ENCODE results near the gene TAGLN2.

The TAGLN2 gene

DNA sequence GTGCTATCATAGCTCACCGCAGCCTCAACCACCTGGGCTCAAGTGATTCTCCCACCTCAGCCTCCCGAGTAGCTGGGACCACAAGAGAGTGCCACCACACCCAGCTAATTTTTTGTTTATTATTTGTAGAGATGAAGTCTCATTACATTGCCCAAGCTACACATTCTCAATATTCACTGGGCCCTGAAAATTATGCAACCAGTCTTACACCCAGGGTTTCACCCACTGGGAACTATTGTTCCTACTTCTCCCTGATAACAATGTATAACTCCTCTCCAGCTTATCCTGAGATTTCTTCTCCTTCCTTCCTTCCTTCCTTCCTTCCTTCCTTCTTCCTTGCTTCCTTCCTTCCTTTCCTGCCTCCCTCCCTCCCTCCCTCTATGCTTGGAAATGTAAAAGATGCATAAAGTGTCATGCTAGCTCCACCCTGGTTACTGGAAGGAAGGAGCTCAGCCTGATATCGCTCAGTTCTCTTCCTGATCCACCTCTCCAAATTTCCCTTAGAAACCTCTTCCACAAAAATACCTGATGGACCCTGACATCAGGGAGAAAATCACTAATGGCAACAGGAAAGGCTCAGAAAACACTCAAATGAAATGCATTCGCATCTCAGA lies 51.7 kb downstream of the TAGLN2 start:
- TF ChIP-seq, protein P1, sequence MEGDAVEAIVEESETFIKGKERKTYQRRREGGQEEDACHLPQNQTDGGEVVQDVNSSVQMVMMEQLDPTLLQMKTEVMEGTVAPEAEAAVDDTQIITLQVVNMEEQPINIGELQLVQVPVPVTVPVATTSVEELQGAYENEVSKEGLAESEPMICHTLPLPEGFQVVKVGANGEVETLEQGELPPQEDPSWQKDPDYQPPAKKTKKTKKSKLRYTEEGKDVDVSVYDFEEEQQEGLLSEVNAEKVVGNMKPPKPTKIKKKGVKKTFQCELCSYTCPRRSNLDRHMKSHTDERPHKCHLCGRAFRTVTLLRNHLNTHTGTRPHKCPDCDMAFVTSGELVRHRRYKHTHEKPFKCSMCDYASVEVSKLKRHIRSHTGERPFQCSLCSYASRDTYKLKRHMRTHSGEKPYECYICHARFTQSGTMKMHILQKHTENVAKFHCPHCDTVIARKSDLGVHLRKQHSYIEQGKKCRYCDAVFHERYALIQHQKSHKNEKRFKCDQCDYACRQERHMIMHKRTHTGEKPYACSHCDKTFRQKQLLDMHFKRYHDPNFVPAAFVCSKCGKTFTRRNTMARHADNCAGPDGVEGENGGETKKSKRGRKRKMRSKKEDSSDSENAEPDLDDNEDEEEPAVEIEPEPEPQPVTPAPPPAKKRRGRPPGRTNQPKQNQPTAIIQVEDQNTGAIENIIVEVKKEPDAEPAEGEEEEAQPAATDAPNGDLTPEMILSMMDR (IDR thresholded peaks at IDR 0.05) = no peak
- Histone ChIP-seq H3K27ac (no peak overlapping the region), H3K4me2 (ENCODE audit: low read length) (no peak overlapping the region), H2AFZ (no peak overlapping the region), H3K27me3 (ENCODE audit: control insufficient read depth, insufficient read depth, low read length) (no peaks in the 10 kb centered on the region), H3K9me3 (ENCODE audit: control insufficient read depth, low read length) (no peaks in the 10 kb centered on the region), H3K36me3 (ENCODE audit: control insufficient read depth, insufficient read depth, low read length) (no peaks in the 10 kb centered on the region), H3K4me3 (ENCODE audit: low read depth, low read length) (no peak overlapping the region), H3K79me2 (no peaks in the 10 kb centered on the region), H3K4me1 (peaks cover 7% of the 10 kb centered on the region), H3K9ac (no peak overlapping the region)

DNA sequence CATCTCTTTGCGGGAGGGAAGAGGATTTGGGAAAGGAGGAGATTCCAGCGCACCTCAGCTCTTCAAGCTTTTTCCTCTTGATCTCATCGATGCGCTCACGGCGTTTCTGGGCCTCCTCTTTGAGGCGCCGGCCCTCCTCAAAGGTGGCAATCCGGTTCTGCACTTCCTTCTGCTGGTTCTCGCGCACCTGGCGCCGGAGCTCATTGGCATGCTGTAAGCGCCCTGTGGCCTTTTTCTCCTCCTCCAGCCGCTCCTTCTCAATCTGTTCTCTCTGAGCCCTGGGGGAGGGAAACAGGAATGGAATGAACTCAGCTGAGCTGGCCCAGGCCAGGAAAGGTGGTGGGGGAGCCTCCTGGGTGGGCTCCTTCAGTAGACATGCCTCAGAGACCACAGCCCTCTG lies 52.4 kb downstream of the TAGLN2 start:
- TF ChIP-seq, protein P1 (IDR thresholded peaks at IDR 0.05) = no peak
- no peak overlapping the region for H3K27ac ChIP-seq
- H3K4me2 ChIP-seq (ENCODE audit: low read length) = no peak overlapping the region
- peaks cover 13% of the 10 kb centered on the region for H3K4me1 ChIP-seq
- H3K36me3 ChIP-seq (ENCODE audit: control insufficient read depth, insufficient read depth, low read length) = no peaks in the 10 kb centered on the region
- no peaks in the 10 kb centered on the region for H3K79me2 ChIP-seq
- H3K4me3 ChIP-seq (ENCODE audit: low read depth, low read length) = no peak overlapping the region
- no peak overlapping the region for H3K9ac ChIP-seq
- no peaks in the 10 kb centered on the region for H3K9me3 ChIP-seq (ENCODE audit: control insufficient read depth, low read length)
- no peak overlapping the region for H2AFZ ChIP-seq
- H3K27me3 ChIP-seq (ENCODE audit: control insufficient read depth, insufficient read depth, low read length) = no peaks in the 10 kb centered on the region

DNA sequence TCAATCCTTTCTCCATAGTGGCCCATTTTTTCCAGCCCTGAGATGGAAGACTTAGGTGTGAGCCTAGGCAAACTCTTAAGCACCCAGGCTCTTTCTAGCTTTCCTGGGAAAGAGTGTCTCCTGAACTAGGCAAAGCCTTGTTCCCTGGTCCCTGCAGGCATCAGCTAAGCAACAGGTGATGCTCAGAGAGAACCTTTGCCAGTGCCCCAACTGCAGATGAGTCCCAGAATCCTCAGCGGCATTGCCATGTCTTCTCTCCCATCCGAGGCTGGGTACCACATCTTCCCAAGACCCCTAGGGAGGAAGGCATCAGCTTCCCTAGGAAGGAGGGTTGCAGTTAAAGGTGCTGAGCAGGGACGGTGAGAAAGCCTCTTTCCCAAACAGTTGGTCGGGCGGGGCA lies 54.6 kb downstream of the TAGLN2 start:
- Histone ChIP-seq H3K4me3 (ENCODE audit: low read depth, low read length) (no peak overlapping the region), H3K36me3 (ENCODE audit: control insufficient read depth, insufficient read depth, low read length) (no peaks in the 10 kb centered on the region), H2AFZ (no peak overlapping the region), H3K9me3 (ENCODE audit: control insufficient read depth, low read length) (no peaks in the 10 kb centered on the region), H3K27me3 (ENCODE audit: control insufficient read depth, insufficient read depth, low read length) (no peaks in the 10 kb centered on the region), H3K4me1 (peaks cover 18% of the 10 kb centered on the region), H3K27ac (no peak overlapping the region), H3K79me2 (no peaks in the 10 kb centered on the region), H3K4me2 (ENCODE audit: low read length) (no peak overlapping the region), H3K9ac (no peak overlapping the region)
- TF ChIP-seq, protein P1 (IDR thresholded peaks at IDR 0.05) = no peak

DNA sequence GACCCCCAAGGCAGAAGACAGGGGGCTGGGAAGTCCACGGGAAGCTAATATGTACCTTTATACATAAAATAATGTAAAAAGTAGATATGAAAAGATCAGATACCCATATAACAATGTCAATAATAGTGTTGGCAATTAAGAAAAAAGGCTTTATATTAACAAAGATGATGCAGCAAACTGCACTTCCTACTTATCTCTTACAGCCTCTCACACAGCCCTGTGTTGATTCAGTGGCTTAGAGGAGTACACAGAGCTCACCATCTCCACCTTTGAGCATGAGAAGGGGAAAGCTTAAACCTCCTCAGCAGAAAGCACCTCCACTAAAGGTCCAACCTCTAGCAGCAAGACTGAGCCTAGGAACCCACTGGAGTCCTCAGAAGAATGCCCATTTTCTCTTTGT lies 55.7 kb downstream of the TAGLN2 start:
- Histone ChIP-seq H3K27me3 (ENCODE audit: control insufficient read depth, insufficient read depth, low read length) (no peaks in the 10 kb centered on the region), H3K4me1 (peaks cover 18% of the 10 kb centered on the region)
- TF ChIP-seq, protein P1 (IDR thresholded peaks at IDR 0.05) = no peak

DNA sequence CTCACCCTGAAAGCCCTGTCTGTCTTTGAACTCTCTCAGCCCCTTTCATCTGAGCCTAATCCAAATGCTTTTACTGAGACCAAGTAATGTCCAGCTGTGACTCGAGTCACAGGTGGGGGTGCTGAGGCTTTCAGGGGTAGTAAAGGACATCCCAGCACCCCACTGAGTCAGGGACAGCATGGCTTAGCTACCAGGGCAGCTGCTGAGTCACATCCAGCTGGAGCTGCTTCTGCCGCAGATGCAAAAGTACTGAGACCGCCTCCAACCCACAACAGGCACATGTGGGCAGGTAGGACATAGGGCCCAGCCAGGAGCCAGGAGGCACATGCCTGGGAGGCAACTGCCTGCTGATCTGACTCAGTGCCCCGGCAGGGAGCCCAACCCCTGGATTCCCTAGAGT lies 56.1 kb downstream of the TAGLN2 start:
- H3K27ac ChIP-seq = no peak overlapping the region
- H3K4me1 ChIP-seq = peaks cover 18% of the 10 kb centered on the region
- TF ChIP-seq, protein P1 (IDR thresholded peaks at IDR 0.05) = no peak

More for the DNA sequence above, 55.7 kb downstream of the TAGLN2 start:
- H3K4me2 ChIP-seq (ENCODE audit: low read length) = no peak overlapping the region
- no peak overlapping the region for H3K4me3 ChIP-seq (ENCODE audit: low read depth, low read length)
- H3K79me2 ChIP-seq = no peaks in the 10 kb centered on the region
- no peak overlapping the region for H3K27ac ChIP-seq
- H3K9ac ChIP-seq = no peak overlapping the region
- H2AFZ ChIP-seq = no peak overlapping the region
- H3K9me3 ChIP-seq (ENCODE audit: control insufficient read depth, low read length) = no peaks in the 10 kb centered on the region
- no peaks in the 10 kb centered on the region for H3K36me3 ChIP-seq (ENCODE audit: control insufficient read depth, insufficient read depth, low read length)

More for the DNA sequence above, 56.1 kb downstream of the TAGLN2 start:
- H3K27me3 ChIP-seq (ENCODE audit: control insufficient read depth, insufficient read depth, low read length) = no peaks in the 10 kb centered on the region
- no peaks in the 10 kb centered on the region for H3K79me2 ChIP-seq
- H3K9ac ChIP-seq = no peak overlapping the region
- no peaks in the 10 kb centered on the region for H3K9me3 ChIP-seq (ENCODE audit: control insufficient read depth, low read length)
- no peak overlapping the region for H3K4me2 ChIP-seq (ENCODE audit: low read length)
- H3K4me3 ChIP-seq (ENCODE audit: low read depth, low read length) = no peak overlapping the region
- H3K36me3 ChIP-seq (ENCODE audit: control insufficient read depth, insufficient read depth, low read length) = no peaks in the 10 kb centered on the region
- H2AFZ ChIP-seq = no peak overlapping the region

All from parathyroid adenoma (tissue), 2 donors.